DND-41 (cell line): ENCODE data around the gene LHX2.

Source experiments
- ATAC-seq: fragments of 200-7000 bp; cut with Tn5 transposase; 3 replicates; pipeline ENCODE4 v1.9.1; 2021; ENCODE audit warnings: low read depth; ENCODE audit not compliant: insufficient read depth
- DNase-seq: peaks from one replicate; pipeline ENCODE4 v3.0.0-alpha.2; 2020
- H2AFZ ChIP-seq: 2 replicates; pipeline ENCODE4 v1.6.0; 2012; ENCODE audit warnings: low read depth, low read length
- H3K27ac ChIP-seq: 2 replicates; pipeline ENCODE4 v1.5.1; 2012; ENCODE audit warnings: low read length, inconsistent platforms
- H3K27me3 ChIP-seq: fragments of 200-600 bp; sonication (generic); 2 replicates; pipeline ENCODE4 v1.6.0; 2012; ENCODE audit warnings: low read length, mild to moderate bottlenecking, inconsistent platforms; ENCODE audit not compliant: insufficient read depth, poor library complexity
- H3K36me3 ChIP-seq: 2 replicates; pipeline ENCODE4 v1.5.1; 2012; ENCODE audit warnings: low read length, inconsistent platforms; ENCODE audit not compliant: insufficient read depth
- H3K4me1 ChIP-seq: 2 replicates; pipeline ENCODE4 v1.5.1; 2012; ENCODE audit warnings: mild to moderate bottlenecking, low read length; ENCODE audit not compliant: insufficient read depth
- H3K4me2 ChIP-seq: 2 replicates; pipeline ENCODE4 v1.6.0; 2012; ENCODE audit warnings: mild to moderate bottlenecking, moderate library complexity, low read length, inconsistent platforms; ENCODE audit not compliant: insufficient read depth
- H3K4me3 ChIP-seq, 2 experiments: fragments of 200-600 bp in 1 of 2; shearing (Covaris generic) in 1 of 2; 2 replicates each; pipeline ENCODE4 v1.5.1; 2012 to 2016; ENCODE audit warnings: inconsistent platforms in 2 of 2, low read length in 2 of 2, mild to moderate bottlenecking in 2 of 2, low read depth in 1 of 2, moderate library complexity in 1 of 2
- H3K79me2 ChIP-seq: 2 replicates; pipeline ENCODE4 v1.6.0; 2012; ENCODE audit warnings: low read length, inconsistent platforms; ENCODE audit not compliant: insufficient read depth
- H3K9ac ChIP-seq: 2 replicates; pipeline ENCODE4 v1.6.0; 2012; ENCODE audit warnings: low read depth, mild to moderate bottlenecking, inconsistent platforms, low read length, moderate library complexity
- H3K9me3 ChIP-seq: 2 replicates; pipeline ENCODE4 v1.5.1; 2012; ENCODE audit warnings: low read length, moderate library complexity, mild to moderate bottlenecking, inconsistent platforms; ENCODE audit not compliant: insufficient read depth, severe bottlenecking
- H4K20me1 ChIP-seq: 2 replicates; pipeline ENCODE4 v1.6.0; 2012; ENCODE audit warnings: low read length; ENCODE audit not compliant: insufficient read depth
- EZH2 ChIP-seq: IDR thresholded peaks from 3 replicates; pipeline ENCODE4 v1.6.1; 2012; ENCODE audit warnings: borderline replicate concordance, low read depth, mild to moderate bottlenecking, moderate library complexity, low read length, inconsistent platforms; ENCODE audit not compliant: severe bottlenecking
- TF ChIP-seq, protein P1 (sequence below): IDR thresholded peaks from 2 replicates; pipeline ENCODE4 v1.5.1; 2012; ENCODE audit warnings: borderline replicate concordance, low read length, moderate library complexity, mild to moderate bottlenecking; ENCODE audit not compliant: poor library complexity, severe bottlenecking; ENCODE audit errors: extremely low read depth

LHX2 gene

DNA sequence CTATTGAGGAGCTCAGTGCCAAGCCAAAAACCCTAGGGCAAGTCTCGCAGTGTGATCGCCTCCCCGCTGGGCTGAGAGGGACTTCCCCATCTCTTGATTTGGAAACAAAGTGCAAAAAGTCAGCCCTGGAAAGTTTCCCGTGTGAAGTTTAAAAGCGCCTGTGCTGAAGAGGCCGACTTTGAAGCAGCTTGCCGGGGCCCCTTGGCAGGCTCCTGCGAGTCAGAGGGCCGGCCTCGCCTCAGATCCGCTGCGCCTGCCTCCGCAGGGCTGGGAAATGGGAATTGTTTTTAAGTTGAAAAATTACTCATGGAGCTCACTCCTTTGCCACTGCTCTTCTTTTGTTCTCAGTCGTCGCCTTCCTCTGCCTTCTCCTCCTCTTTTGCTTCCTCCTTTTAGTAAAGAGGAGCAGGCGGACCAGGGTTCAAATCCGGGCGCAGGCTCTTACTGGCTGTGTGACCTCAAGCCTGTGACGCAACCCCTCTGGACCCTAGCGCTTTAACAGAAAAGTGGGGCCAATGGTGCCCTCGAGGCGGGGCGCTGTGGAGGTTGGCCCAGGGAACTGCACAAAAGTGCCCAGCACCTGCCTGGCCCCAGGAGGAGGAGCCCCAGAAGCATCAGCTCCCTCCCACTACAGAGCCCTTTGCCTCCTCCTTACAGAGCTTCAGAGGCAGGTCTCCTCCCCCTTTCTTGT lies 14.7 kb upstream of the LHX2 start:
- H3K79me2 ChIP-seq: no peaks in the 10 kb centered on the region
- DNase-seq: no peak
- no peak overlapping the region for H3K27ac ChIP-seq
- no peak overlapping the region for H3K9ac ChIP-seq
- H2AFZ ChIP-seq: no peak overlapping the region
- no peaks in the 10 kb centered on the region for H3K4me1 ChIP-seq
- no peaks in the 10 kb centered on the region for H3K9me3 ChIP-seq
- no peak overlapping the region for H3K4me2 ChIP-seq
- no peaks in the 10 kb centered on the region for H4K20me1 ChIP-seq
- no peak for TF ChIP-seq EZH2
- TF ChIP-seq, protein P1, sequence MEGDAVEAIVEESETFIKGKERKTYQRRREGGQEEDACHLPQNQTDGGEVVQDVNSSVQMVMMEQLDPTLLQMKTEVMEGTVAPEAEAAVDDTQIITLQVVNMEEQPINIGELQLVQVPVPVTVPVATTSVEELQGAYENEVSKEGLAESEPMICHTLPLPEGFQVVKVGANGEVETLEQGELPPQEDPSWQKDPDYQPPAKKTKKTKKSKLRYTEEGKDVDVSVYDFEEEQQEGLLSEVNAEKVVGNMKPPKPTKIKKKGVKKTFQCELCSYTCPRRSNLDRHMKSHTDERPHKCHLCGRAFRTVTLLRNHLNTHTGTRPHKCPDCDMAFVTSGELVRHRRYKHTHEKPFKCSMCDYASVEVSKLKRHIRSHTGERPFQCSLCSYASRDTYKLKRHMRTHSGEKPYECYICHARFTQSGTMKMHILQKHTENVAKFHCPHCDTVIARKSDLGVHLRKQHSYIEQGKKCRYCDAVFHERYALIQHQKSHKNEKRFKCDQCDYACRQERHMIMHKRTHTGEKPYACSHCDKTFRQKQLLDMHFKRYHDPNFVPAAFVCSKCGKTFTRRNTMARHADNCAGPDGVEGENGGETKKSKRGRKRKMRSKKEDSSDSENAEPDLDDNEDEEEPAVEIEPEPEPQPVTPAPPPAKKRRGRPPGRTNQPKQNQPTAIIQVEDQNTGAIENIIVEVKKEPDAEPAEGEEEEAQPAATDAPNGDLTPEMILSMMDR: no peak
- H3K4me3 ChIP-seq: no peak overlapping the region
- H3K36me3 ChIP-seq: no peaks in the 10 kb centered on the region
- H3K27me3 ChIP-seq: peaks cover 8% of the 10 kb centered on the region
- no peak for ATAC-seq

DNA sequence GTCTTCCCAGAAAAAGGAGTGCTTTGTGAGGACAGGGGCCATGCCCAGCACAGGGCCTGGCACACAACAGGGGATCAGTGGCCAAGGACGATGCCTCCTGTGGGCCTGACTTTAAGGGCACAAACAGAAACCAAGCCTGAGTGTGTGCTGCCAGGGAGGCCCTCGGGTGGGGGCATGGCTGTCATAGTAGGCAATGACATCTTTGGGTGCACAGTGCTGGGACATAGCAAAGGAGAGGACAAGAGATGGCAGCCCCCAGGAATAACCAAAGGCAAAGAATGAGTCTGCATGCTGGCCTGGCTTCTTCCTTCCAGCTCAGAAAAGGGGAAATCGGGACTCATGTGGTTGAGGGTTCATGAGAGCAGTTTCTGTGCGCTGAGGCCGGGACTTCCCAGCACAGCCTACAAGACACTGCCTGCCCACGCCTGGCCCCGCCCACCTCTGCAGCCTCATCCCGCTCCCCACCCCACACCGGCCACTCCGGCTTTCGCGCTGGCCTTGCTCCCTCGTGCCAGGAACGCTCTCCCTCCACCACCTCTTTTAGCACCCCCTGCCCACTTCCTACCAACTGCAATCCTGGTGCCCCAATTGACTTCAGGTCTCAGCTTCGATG lies 13.8 kb upstream of the LHX2 start:
- ATAC-seq (no peak), DNase-seq (no peak)
- no peak overlapping the region for H3K4me2 ChIP-seq
- H4K20me1 ChIP-seq: no peaks in the 10 kb centered on the region
- no peaks in the 10 kb centered on the region for H3K9me3 ChIP-seq
- no peaks in the 10 kb centered on the region for H3K4me1 ChIP-seq
- no peak overlapping the region for H3K4me3 ChIP-seq
- no peak overlapping the region for H2AFZ ChIP-seq
- no peaks in the 10 kb centered on the region for H3K36me3 ChIP-seq
- TF ChIP-seq, protein P1: no peak
- no peak for TF ChIP-seq EZH2
- no peaks in the 10 kb centered on the region for H3K79me2 ChIP-seq
- H3K27ac ChIP-seq: no peak overlapping the region
- no peak overlapping the region for H3K9ac ChIP-seq
- H3K27me3 ChIP-seq: peaks cover 8% of the 10 kb centered on the region

DNA sequence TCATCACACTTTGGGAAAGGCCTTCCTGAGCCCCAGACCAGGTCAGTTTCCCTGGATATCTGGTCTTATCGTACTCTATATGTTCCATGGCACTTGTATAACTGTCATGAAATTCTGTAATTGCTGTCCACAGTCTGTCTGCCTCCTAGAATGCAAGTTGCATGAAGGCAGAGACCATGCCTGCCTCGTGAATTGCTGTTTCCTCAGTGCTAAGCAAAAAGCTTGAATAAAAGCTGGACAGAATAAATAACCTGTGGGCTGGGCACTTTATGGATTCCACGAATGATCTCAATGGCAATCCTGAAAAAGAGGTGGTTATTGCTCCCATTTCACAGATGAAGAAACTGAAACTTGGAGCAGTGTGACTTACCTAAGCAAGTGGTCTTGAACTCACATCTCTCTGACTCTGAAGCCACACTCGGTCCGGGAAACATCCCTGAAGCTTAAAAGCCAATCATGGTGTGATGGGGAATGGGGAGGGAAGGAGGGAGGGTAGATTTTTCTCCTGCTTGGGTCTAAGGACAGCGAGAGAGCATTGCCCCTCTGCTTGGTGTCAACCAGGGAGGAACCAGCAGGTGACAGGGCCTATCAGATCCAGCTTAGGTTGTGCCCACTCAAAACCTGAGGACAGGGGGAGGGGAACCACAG lies 13.2 kb upstream of the LHX2 start:
- Histone ChIP-seq H3K27me3 (peaks cover 8% of the 10 kb centered on the region), H3K4me1 (no peaks in the 10 kb centered on the region), H3K9ac (no peak overlapping the region), H3K27ac (no peak overlapping the region), H3K9me3 (no peaks in the 10 kb centered on the region), H3K79me2 (no peaks in the 10 kb centered on the region), H3K36me3 (no peaks in the 10 kb centered on the region), H3K4me2 (no peak overlapping the region), H3K4me3 (no peak overlapping the region), H4K20me1 (no peaks in the 10 kb centered on the region), H2AFZ (no peak overlapping the region)
- TF ChIP-seq EZH2: no peak
- TF ChIP-seq, protein P1: no peak
- ATAC-seq: no peak
- no peak for DNase-seq
